ENCODE results near the gene BABAM2. TPM values are rescaled to one million over a fixed set of nuclear protein-coding genes. Genes with fewer than 3 reads are reported as not detected.

The BABAM2 gene
- total and polyA plus RNA-seq, 2 experiments from 2014 or later: 35.2 to 46.1 TPM

DNA sequence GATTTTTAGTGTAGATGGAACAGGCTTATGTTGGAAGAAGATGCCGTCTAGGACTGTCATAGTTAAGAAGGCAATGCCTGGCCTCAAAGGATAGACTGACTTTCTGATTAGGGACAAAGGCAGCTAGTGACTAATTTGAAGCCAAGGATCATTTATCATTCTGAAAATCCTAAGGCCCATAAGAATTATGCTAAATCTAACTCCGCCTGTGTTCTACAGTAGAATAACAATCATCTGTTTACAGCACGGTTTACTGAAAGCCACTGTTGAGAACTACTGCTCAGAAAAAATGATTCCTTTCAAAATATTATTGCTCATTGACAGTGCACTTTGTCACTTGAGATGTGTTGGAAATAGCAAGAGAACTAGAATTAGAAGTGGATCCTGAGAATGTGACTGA, 44.5 kb downstream of the BABAM2 start:
- peaks cover 11% of the 10 kb centered on the region; the same call in 1 of the 2 replicates for H3K4me1 ChIP-seq (ENCODE audit: insufficient read depth)
- TF ChIP-seq EZH2phosphoT487 (IDR thresholded peaks at IDR 0.05; ENCODE audit: insufficient read depth, low read depth): no peak
- no peak for TF ChIP-seq EZH2 (IDR thresholded peaks at IDR 0.05; ENCODE audit: insufficient read depth, poor library complexity, severe bottlenecking)
- H3K79me2 ChIP-seq (ENCODE audit: insufficient read depth): no peaks in the 10 kb centered on the region
- H3K9ac ChIP-seq: no peak overlapping the region
- no peaks in the 10 kb centered on the region for H3F3A ChIP-seq (ENCODE audit: insufficient read depth)
- no peaks in the 10 kb centered on the region for H3K9me2 ChIP-seq (ENCODE audit: insufficient read depth)
- no peaks in the 10 kb centered on the region for H3K9me3 ChIP-seq (ENCODE audit: low read depth)
- no peaks in the 10 kb centered on the region for H4K20me1 ChIP-seq (ENCODE audit: insufficient read depth)
- H2AFZ ChIP-seq: no peak overlapping the region
- H3K4me2 ChIP-seq (ENCODE audit: unreplicated experiment): no peak overlapping the region
- WGBS, 2 experiments (ENCODE audit: low coverage in 1 of 2, low lambda C conversion rate in 2 of 2, missing lambda C conversion rate in 2 of 2): 72 to 74% methylated on average over 3 of the region's 3 CpGs
- no peak for DNase-seq
- 0 out of 2 replicates have a peak, but pooled peaks cover 5% of the 10 kb centered on the region for H3K36me3 ChIP-seq (ENCODE audit: low read depth)
- in situ Hi-C loops (cut with MboI): no loop called here
- no peak overlapping the region for H3K27ac ChIP-seq
- H3K27me3 ChIP-seq (replicated peaks; ENCODE audit: insufficient read depth): no peaks in the 10 kb centered on the region
- no peak overlapping the region for H3K4me3 ChIP-seq

DNA sequence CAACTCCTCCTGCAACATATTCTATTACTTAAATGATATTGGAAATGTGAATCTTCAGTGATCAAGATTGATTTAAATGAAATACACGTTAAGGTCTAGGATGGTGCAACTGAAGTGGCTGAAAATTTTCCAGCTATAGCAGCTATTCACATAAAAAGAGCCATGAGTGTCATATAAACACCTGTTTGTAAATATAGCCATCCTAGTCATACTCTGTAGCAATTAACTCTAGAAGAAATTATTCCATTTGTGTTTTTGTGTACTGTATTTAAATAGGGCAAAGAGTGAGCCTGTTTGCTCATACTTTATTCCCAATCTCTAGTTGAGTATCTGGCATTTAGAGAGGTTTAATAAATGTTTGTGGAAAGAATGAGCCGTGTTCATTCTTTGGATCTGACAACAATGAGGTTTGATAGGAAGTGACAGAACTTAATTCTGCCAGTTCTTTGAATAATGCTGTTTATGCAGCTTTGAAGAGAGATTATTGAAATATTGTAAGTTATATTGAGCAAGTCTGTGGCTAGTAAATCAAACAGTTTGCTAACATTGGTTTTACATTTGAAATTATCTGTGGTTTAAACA, 49.7 kb downstream of the BABAM2 start:
- TF ChIP-seq EZH2phosphoT487 (IDR thresholded peaks at IDR 0.05; ENCODE audit: insufficient read depth, low read depth): no peak
- TF ChIP-seq EZH2 (IDR thresholded peaks at IDR 0.05; ENCODE audit: insufficient read depth, poor library complexity, severe bottlenecking): no peak
- Histone ChIP-seq H3K27me3 (replicated peaks; ENCODE audit: insufficient read depth) (no peaks in the 10 kb centered on the region), H3K4me3 (no peak overlapping the region), H3K4me2 (ENCODE audit: unreplicated experiment) (no peak overlapping the region), H3K36me3 (ENCODE audit: low read depth) (no peaks in the 10 kb centered on the region), H3F3A (ENCODE audit: insufficient read depth) (no peaks in the 10 kb centered on the region), H3K9me2 (ENCODE audit: insufficient read depth) (no peaks in the 10 kb centered on the region), H3K9ac (no peak overlapping the region), H3K27ac (no peak overlapping the region), H3K9me3 (ENCODE audit: low read depth) (no peaks in the 10 kb centered on the region), H4K20me1 (ENCODE audit: insufficient read depth) (no peaks in the 10 kb centered on the region), H3K4me1 (ENCODE audit: insufficient read depth) (no peaks in the 10 kb centered on the region), H3K79me2 (ENCODE audit: insufficient read depth) (no peaks in the 10 kb centered on the region), H2AFZ (no peak overlapping the region)
- no peak for DNase-seq
- in situ Hi-C loops (cut with MboI): no loop called here
- WGBS, 2 experiments (ENCODE audit: low coverage in 1 of 2, low lambda C conversion rate in 2 of 2, missing lambda C conversion rate in 2 of 2): 17 to 22% methylated on average over 2 of the region's 2 CpGs

DNA sequence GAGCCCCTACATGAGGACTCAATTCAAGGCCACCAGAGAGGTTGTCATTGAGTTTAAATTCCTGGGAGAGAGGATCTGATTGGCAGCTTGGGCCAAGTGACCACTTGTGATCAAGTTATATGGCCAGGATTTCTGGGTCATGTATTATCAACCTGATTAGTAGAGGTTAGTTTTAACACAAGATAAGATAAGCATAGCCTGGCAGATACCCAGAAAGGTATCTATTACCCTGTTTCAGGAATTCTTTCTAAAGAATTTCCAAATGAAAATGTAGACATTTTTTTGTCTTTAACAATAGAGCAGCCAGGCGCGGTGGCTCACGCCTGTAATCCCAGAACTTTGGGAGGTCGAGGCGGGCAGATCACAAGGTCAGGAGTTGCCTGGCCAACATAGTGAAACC, 50.5 kb downstream of the BABAM2 start:
- H4K20me1 ChIP-seq (ENCODE audit: insufficient read depth): no peaks in the 10 kb centered on the region
- no peak overlapping the region for H3K9ac ChIP-seq
- TF ChIP-seq EZH2phosphoT487 (IDR thresholded peaks at IDR 0.05; ENCODE audit: insufficient read depth, low read depth) (no peak), EZH2 (IDR thresholded peaks at IDR 0.05; ENCODE audit: insufficient read depth, poor library complexity, severe bottlenecking) (no peak)
- no peaks in the 10 kb centered on the region for H3K4me1 ChIP-seq (ENCODE audit: insufficient read depth)
- H3K9me3 ChIP-seq (ENCODE audit: low read depth): no peaks in the 10 kb centered on the region
- H3K27me3 ChIP-seq (replicated peaks; ENCODE audit: insufficient read depth): no peaks in the 10 kb centered on the region
- H3K79me2 ChIP-seq (ENCODE audit: insufficient read depth): no peaks in the 10 kb centered on the region
- H3K27ac ChIP-seq: no peak overlapping the region
- no peak for DNase-seq
- H3K36me3 ChIP-seq (ENCODE audit: low read depth): no peaks in the 10 kb centered on the region
- H2AFZ ChIP-seq: no peak overlapping the region
- H3K4me3 ChIP-seq: no peak overlapping the region
- no peaks in the 10 kb centered on the region for H3F3A ChIP-seq (ENCODE audit: insufficient read depth)
- no peaks in the 10 kb centered on the region for H3K9me2 ChIP-seq (ENCODE audit: insufficient read depth)
- in situ Hi-C loops (cut with MboI): no loop called here
- no peak overlapping the region for H3K4me2 ChIP-seq (ENCODE audit: unreplicated experiment)
- 95 to 100% methylated on average over 5 of the region's 5 CpGs for WGBS, 2 experiments (ENCODE audit: low coverage in 1 of 2, low lambda C conversion rate in 2 of 2, missing lambda C conversion rate in 2 of 2)

DNA sequence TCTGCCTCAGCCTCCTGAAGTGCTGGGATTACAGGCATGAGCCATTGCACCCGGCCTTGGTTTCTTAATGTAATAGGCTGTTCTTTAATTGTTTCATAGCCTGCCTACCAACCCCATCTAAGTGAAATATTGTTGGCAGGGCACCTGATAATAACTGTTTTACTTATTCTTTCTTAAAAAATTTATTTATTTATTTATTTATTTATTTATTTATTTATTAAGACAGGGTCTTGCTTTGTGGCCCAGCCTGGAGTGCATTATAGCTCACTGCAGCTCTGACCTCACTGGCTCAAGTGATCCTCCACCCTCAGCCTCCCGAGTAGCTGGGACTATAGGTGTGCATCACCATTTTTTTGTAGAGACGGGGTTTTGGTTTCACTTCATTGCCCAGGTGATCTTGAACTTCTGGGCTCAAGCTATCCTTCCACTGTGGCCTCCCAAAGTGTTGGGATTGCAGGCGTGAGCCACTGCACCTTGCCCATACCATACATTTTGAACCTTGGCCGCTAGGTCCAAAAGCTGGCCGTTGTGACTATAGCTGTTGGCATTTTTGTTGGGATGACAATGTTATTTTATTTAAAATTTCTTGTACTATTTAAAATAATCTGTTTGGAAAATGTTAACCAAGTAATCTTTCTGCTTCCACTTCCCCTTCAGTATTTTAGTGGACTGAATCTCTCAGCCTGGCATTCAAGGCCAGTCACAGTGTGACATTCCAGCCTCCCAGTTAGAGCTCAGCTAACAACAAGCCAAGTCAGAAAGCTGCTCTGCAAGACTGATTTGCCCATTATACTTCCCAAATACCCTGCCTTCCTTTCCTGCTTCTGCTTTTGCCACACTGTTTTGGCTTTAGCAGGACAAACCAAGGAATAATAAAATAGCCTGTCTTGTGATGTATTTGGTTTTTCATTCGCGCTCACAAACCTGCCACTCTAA, 52.4 kb downstream of the BABAM2 start:
- Histone ChIP-seq H3K27ac (no peak overlapping the region), H3K4me3 (no peak overlapping the region), H3K36me3 (ENCODE audit: low read depth) (no peaks in the 10 kb centered on the region), H3K79me2 (ENCODE audit: insufficient read depth) (0 out of 2 replicates have a peak, but pooled peaks cover 6% of the 10 kb centered on the region), H3F3A (ENCODE audit: insufficient read depth) (no peaks in the 10 kb centered on the region), H3K9me2 (ENCODE audit: insufficient read depth) (no peaks in the 10 kb centered on the region), H4K20me1 (ENCODE audit: insufficient read depth) (no peaks in the 10 kb centered on the region), H3K9ac (no peak overlapping the region), H3K9me3 (ENCODE audit: low read depth) (no peaks in the 10 kb centered on the region), H3K4me1 (ENCODE audit: insufficient read depth) (0 out of 2 replicates have a peak, but pooled peaks cover 13% of the 10 kb centered on the region), H3K27me3 (replicated peaks; ENCODE audit: insufficient read depth) (no peaks in the 10 kb centered on the region), H2AFZ (no peak overlapping the region), H3K4me2 (ENCODE audit: unreplicated experiment) (no peak overlapping the region)
- in situ Hi-C loops (cut with MboI): no loop called here
- DNase-seq: no peak
- 97 to 98% methylated on average over 8 of the region's 8 CpGs for WGBS, 2 experiments (ENCODE audit: low coverage in 1 of 2, low lambda C conversion rate in 2 of 2, missing lambda C conversion rate in 2 of 2)
- TF ChIP-seq EZH2phosphoT487 (IDR thresholded peaks at IDR 0.05; ENCODE audit: insufficient read depth, low read depth) (no peak), EZH2 (IDR thresholded peaks at IDR 0.05; ENCODE audit: insufficient read depth, poor library complexity, severe bottlenecking) (no peak)
